WTC11 (cell line): ENCODE results near the gene TRIM7. TPM values are rescaled to one million over a fixed set of nuclear protein-coding genes. Genes with fewer than 3 reads are reported as not detected.

Experiments used
- ATAC-seq: fragments of 200-7000 bp; cut with Tn5 transposase; 2 replicates; pipeline ENCODE4 v1.10.0; 2021; ENCODE audit warnings: mild to moderate bottlenecking, moderate library complexity
- CTCF ChIA-PET: fragments of 300-600 bp; sonication (Branson Sonifier 250); formaldehyde crosslinking; loops from one replicate; lab custom pipeline; 2021; ENCODE audit warnings: antibody characterized with exemption; lab: Charles Lee
- POLR2A ChIA-PET: fragments of 350-600 bp; sonication (Branson Sonifier 250); formaldehyde crosslinking; loops from one replicate; lab custom pipeline; 2021; ENCODE audit warnings: antibody characterized with exemption; lab: Charles Lee
- DNase-seq: peaks from one replicate; pipeline ENCODE4 v3.0.0; 2021; ENCODE audit warnings: low spot score
- H3K27ac Mint-ChIP-seq: 2 replicates; pipeline ENCODE4 v1.8.0; 2021; ENCODE audit warnings: mixed read lengths
- H3K27me3 Mint-ChIP-seq: 2 replicates; pipeline ENCODE4 v1.8.0; 2021; ENCODE audit warnings: low read depth, mild to moderate bottlenecking, moderate library complexity, mixed read lengths
- H3K36me3 Mint-ChIP-seq: 2 replicates; pipeline ENCODE4 v1.8.0; 2021; ENCODE audit warnings: mixed read lengths
- H3K4me1 Mint-ChIP-seq: 2 replicates; pipeline ENCODE4 v1.8.0; 2022; ENCODE audit warnings: mixed read lengths
- H3K4me3 Mint-ChIP-seq: 2 replicates; pipeline ENCODE4 v1.8.0; 2021; ENCODE audit warnings: mild to moderate bottlenecking, moderate library complexity, mixed read lengths
- H3K9me3 Mint-ChIP-seq: 2 replicates; pipeline ENCODE4 v1.8.0; 2021; ENCODE audit warnings: mixed read lengths
- AR ChIP-seq: fragments of 250-450 bp; sonication (Bioruptor Pico); IDR thresholded peaks from 2 replicates; pipeline ENCODE4 v1.9.0; 2021; ENCODE audit warnings: mild to moderate bottlenecking
- E2F1 ChIP-seq: sonication (generic); formaldehyde crosslinking; IDR thresholded peaks from 2 replicates; pipeline ENCODE4 v1.8.0; 2022; ENCODE audit warnings: mild to moderate bottlenecking, missing genetic modification reagents
- FOXJ3 ChIP-seq: sonication (generic); formaldehyde crosslinking; IDR thresholded peaks from 2 replicates; pipeline ENCODE4 v1.9.0; 2021; ENCODE audit warnings: missing genetic modification reagents, mild to moderate bottlenecking, borderline replicate concordance
- MAX ChIP-seq: sonication (generic); formaldehyde crosslinking; IDR thresholded peaks from 2 replicates; pipeline ENCODE4 v1.8.0; 2022; ENCODE audit warnings: mild to moderate bottlenecking, missing genetic modification reagents
- MXD4 ChIP-seq: fragments of 250-450 bp; sonication (Bioruptor Pico); IDR thresholded peaks from 2 replicates; pipeline ENCODE4 v1.8.0; 2021; ENCODE audit warnings: mild to moderate bottlenecking, moderate library complexity, borderline replicate concordance
- MYBL2 ChIP-seq: sonication (generic); formaldehyde crosslinking; IDR thresholded peaks from 2 replicates; pipeline ENCODE4 v1.8.1; 2023; ENCODE audit warnings: mild to moderate bottlenecking, moderate library complexity, missing genetic modification reagents
- OVOL2 ChIP-seq: fragments of 250-450 bp; sonication (Bioruptor Pico); IDR thresholded peaks from 2 replicates; pipeline ENCODE4 v1.9.0; 2021; ENCODE audit warnings: mild to moderate bottlenecking, borderline replicate concordance
- RELA ChIP-seq: sonication (generic); formaldehyde crosslinking; IDR thresholded peaks from 2 replicates; pipeline ENCODE4 v1.8.1; 2022; ENCODE audit warnings: missing genetic modification reagents, mild to moderate bottlenecking, borderline replicate concordance
- ZNF138 ChIP-seq: sonication (generic); formaldehyde crosslinking; conservative IDR thresholded peaks from 2 replicates; pipeline ENCODE4 v1.8.1; 2022; ENCODE audit warnings: mild to moderate bottlenecking, moderate library complexity, missing genetic modification reagents
- ZNF281 ChIP-seq: sonication (generic); formaldehyde crosslinking; IDR thresholded peaks from 2 replicates; pipeline ENCODE4 v1.8.0; 2023; ENCODE audit warnings: mild to moderate bottlenecking, missing genetic modification reagents
- ZNF416 ChIP-seq: fragments of 250-450 bp; sonication (Bioruptor Pico); IDR thresholded peaks from 2 replicates; pipeline ENCODE4 v1.9.0; 2021; ENCODE audit warnings: mild to moderate bottlenecking, inconsistent platforms
- microRNA-seq: library from miRNA; unstranded; fragments of <30 nt; microRNA quantifications from one replicate; pipeline ENCODE4 v1.2.0, GENCODE V29; 2022; ENCODE audit warnings: borderline number of aligned reads
- total RNA-seq: library from RNA; stranded (reverse); gene quantifications from 3 replicates; pipeline ENCODE4 v1.2.3, GENCODE V29; 2021

Gene TRIM7
- total RNA-seq, 1 experiment from 2014 or later, result 1.4 TPM

- TF ChIP-seq MAX (CRISPR knock-in tag), result no peak
- TF ChIP-seq ZNF416 (CRISPR knock-in tag), result no peak
- no peak for TF ChIP-seq ZNF281 (CRISPR knock-in tag)
- TF ChIP-seq FOXJ3 (CRISPR knock-in tag), result no peak
- TF ChIP-seq RELA (CRISPR knock-in tag), result no peak
- TF ChIP-seq OVOL2 (CRISPR knock-in tag), result no peak
- no peak for TF ChIP-seq AR
- TF ChIP-seq E2F1 (CRISPR knock-in tag), result no peak
- no peak for TF ChIP-seq MYBL2
- no peak for TF ChIP-seq ZNF138 (CRISPR knock-in tag)
- TF ChIP-seq MXD4 (CRISPR knock-in tag), result no peak
- H3K9me3 Mint-ChIP-seq, result peaks cover 40% of the 10 kb centered on the region
- DNase-seq (no peak), ATAC-seq (no peak)
- ChIA-PET POLR2A (no interaction called here), CTCF (no interaction called here)
- peaks cover 31% of the 10 kb centered on the region for H3K36me3 Mint-ChIP-seq
- no peak overlapping the region for H3K4me3 Mint-ChIP-seq
- peaks cover 19% of the 10 kb centered on the region for H3K27me3 Mint-ChIP-seq
- H3K27ac Mint-ChIP-seq, result no peak overlapping the region
- peaks cover 26% of the 10 kb centered on the region for H3K4me1 Mint-ChIP-seq
Observed at GRCh38 chr5:181145133-181145532, 59.9 kb downstream of the TRIM7 start.

Small RNA genes within 50 kb of the gene (microRNA-seq; reads per million reads assigned to microRNA genes)
- gene MIR4638, result not detected

Other genes with a start within 250 kb of the TRIM7 start
- gene BTNL3, start 216.3 kb downstream of the TRIM7 start, total RNA-seq, result not detected in 3 replicates
- gene BTNL9, start 164.9 kb downstream of the TRIM7 start, total RNA-seq, result 1.6 to 3.4 TPM (median 1.8 TPM) in 3 replicates
- not detected in 3 replicates for gene OR2V1, start 74.0 kb downstream of the TRIM7 start, total RNA-seq
- not detected in 3 replicates for gene OR2V2, start 57.6 kb downstream of the TRIM7 start, total RNA-seq
- 31.9 to 33.5 TPM (median 32.2 TPM) in 3 replicates for gene TRIM41, start 18.1 kb upstream of the TRIM7 start, total RNA-seq
- gene RACK1, start 38.7 kb upstream of the TRIM7 start, total RNA-seq, result 2,360 to 2,535 TPM (median 2,479 TPM) in 3 replicates
- gene TRIM52, start 55.9 kb upstream of the TRIM7 start, total RNA-seq, result 7.8 to 10.1 TPM (median 8.7 TPM) in 3 replicates
- gene OR4F3, start 162.1 kb upstream of the TRIM7 start, total RNA-seq, result not detected in 3 replicates